ENCODE data around the gene TNFAIP8L1. TPM values are rescaled to one million over a fixed set of nuclear protein-coding genes. Genes with fewer than 3 reads are reported as not detected.

TNFAIP8L1 gene
- total and polyA plus RNA-seq, 2 of the 8 experiments (the other 6 are each of a cell fraction or from before 2014, with no cell fraction given): 3.2 to 6.1 TPM

- TF ChIP-seq, protein P1, sequence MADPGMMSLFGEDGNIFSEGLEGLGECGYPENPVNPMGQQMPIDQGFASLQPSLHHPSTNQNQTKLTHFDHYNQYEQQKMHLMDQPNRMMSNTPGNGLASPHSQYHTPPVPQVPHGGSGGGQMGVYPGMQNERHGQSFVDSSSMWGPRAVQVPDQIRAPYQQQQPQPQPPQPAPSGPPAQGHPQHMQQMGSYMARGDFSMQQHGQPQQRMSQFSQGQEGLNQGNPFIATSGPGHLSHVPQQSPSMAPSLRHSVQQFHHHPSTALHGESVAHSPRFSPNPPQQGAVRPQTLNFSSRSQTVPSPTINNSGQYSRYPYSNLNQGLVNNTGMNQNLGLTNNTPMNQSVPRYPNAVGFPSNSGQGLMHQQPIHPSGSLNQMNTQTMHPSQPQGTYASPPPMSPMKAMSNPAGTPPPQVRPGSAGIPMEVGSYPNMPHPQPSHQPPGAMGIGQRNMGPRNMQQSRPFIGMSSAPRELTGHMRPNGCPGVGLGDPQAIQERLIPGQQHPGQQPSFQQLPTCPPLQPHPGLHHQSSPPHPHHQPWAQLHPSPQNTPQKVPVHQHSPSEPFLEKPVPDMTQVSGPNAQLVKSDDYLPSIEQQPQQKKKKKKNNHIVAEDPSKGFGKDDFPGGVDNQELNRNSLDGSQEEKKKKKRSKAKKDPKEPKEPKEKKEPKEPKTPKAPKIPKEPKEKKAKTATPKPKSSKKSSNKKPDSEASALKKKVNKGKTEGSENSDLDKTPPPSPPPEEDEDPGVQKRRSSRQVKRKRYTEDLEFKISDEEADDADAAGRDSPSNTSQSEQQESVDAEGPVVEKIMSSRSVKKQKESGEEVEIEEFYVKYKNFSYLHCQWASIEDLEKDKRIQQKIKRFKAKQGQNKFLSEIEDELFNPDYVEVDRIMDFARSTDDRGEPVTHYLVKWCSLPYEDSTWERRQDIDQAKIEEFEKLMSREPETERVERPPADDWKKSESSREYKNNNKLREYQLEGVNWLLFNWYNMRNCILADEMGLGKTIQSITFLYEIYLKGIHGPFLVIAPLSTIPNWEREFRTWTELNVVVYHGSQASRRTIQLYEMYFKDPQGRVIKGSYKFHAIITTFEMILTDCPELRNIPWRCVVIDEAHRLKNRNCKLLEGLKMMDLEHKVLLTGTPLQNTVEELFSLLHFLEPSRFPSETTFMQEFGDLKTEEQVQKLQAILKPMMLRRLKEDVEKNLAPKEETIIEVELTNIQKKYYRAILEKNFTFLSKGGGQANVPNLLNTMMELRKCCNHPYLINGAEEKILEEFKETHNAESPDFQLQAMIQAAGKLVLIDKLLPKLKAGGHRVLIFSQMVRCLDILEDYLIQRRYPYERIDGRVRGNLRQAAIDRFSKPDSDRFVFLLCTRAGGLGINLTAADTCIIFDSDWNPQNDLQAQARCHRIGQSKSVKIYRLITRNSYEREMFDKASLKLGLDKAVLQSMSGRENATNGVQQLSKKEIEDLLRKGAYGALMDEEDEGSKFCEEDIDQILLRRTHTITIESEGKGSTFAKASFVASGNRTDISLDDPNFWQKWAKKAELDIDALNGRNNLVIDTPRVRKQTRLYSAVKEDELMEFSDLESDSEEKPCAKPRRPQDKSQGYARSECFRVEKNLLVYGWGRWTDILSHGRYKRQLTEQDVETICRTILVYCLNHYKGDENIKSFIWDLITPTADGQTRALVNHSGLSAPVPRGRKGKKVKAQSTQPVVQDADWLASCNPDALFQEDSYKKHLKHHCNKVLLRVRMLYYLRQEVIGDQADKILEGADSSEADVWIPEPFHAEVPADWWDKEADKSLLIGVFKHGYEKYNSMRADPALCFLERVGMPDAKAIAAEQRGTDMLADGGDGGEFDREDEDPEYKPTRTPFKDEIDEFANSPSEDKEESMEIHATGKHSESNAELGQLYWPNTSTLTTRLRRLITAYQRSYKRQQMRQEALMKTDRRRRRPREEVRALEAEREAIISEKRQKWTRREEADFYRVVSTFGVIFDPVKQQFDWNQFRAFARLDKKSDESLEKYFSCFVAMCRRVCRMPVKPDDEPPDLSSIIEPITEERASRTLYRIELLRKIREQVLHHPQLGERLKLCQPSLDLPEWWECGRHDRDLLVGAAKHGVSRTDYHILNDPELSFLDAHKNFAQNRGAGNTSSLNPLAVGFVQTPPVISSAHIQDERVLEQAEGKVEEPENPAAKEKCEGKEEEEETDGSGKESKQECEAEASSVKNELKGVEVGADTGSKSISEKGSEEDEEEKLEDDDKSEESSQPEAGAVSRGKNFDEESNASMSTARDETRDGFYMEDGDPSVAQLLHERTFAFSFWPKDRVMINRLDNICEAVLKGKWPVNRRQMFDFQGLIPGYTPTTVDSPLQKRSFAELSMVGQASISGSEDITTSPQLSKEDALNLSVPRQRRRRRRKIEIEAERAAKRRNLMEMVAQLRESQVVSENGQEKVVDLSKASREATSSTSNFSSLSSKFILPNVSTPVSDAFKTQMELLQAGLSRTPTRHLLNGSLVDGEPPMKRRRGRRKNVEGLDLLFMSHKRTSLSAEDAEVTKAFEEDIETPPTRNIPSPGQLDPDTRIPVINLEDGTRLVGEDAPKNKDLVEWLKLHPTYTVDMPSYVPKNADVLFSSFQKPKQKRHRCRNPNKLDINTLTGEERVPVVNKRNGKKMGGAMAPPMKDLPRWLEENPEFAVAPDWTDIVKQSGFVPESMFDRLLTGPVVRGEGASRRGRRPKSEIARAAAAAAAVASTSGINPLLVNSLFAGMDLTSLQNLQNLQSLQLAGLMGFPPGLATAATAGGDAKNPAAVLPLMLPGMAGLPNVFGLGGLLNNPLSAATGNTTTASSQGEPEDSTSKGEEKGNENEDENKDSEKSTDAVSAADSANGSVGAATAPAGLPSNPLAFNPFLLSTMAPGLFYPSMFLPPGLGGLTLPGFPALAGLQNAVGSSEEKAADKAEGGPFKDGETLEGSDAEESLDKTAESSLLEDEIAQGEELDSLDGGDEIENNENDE (IDR thresholded peaks at IDR 0.05; ENCODE audit: insufficient replicate concordance, low read length): no peak
- no peak for TF ChIP-seq POLR2AphosphoS5 (IDR thresholded peaks at IDR 0.05; ENCODE audit: low read depth, low read length)
- TF ChIP-seq EZH2 (IDR thresholded peaks at IDR 0.05; ENCODE audit: low read depth, low read length, severe bottlenecking): no peak
- TF ChIP-seq, protein P2, sequence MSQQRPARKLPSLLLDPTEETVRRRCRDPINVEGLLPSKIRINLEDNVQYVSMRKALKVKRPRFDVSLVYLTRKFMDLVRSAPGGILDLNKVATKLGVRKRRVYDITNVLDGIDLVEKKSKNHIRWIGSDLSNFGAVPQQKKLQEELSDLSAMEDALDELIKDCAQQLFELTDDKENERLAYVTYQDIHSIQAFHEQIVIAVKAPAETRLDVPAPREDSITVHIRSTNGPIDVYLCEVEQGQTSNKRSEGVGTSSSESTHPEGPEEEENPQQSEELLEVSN (IDR thresholded peaks at IDR 0.05): no peak
Measured at GRCh38 chr19:4654437-4655361, 15.4 kb downstream of the TNFAIP8L1 start (continued).
